GM19452 (cell line): Measurements from ENCODE around the gene ENG.
"Not testable (repeated sequence)": the region's sequence is repeated elsewhere in the genome, so short reads cannot be mapped to it uniquely, and the experiment has no call there.

Experiments
- ATAC-seq: cut with Tn5 transposase; IDR thresholded peaks from one replicate; pipeline ENCODE4 v1.9.1; 2021; ENCODE audit not compliant: unreplicated experiment

ENG gene

GRCh38 chr9:127854184-127854806 is at the start of gene ENG:
ENG (minus strand) TSS chr9:127854658; CDS start chr9:127854355, 303 bp downstream.
- no peak for ATAC-seq

- no peak for ATAC-seq
Observed at GRCh38 chr9:127903557-127904475, 49.4 kb upstream of the ENG start.

- peak; percentile 62 for ATAC-seq
Observed at GRCh38 chr9:127899128-127899943, 44.9 kb upstream of the ENG start, which contains the start of gene ST6GALNAC6. ST6GALNAC6 (minus strand) TSS chr9:127899603; CDS start chr9:127897981, 1,622 bp downstream.

- ATAC-seq = no peak
Observed at GRCh38 chr9:127898433-127899127, 44.1 kb upstream of the ENG start.

- no peak for ATAC-seq
Observed at GRCh38 chr9:127897193-127897692, 42.8 kb upstream of the ENG start.

GRCh38 chr9:127896395-127897192 is 42.1 kb upstream of the ENG start:
- ATAC-seq = no peak

- no peak for ATAC-seq
Observed at GRCh38 chr9:127895811-127896210, 41.4 kb upstream of the ENG start.

GRCh38 chr9:127893392-127893791 is 38.9 kb upstream of the ENG start:
- ATAC-seq = no peak

- ATAC-seq = no peak
Observed at GRCh38 chr9:127892831-127893230, 38.4 kb upstream of the ENG start.

GRCh38 chr9:127890053-127890452 is 35.6 kb upstream of the ENG start:
- no peak for ATAC-seq

- no peak for ATAC-seq
Observed at GRCh38 chr9:127887792-127888191, 33.3 kb upstream of the ENG start.

GRCh38 chr9:127886401-127886972 is 32.0 kb upstream of the ENG start:
- no peak for ATAC-seq

- no peak for ATAC-seq
Observed at GRCh38 chr9:127885508-127886281, 31.2 kb upstream of the ENG start.

GRCh38 chr9:127884976-127885490 is 30.6 kb upstream of the ENG start:
- ATAC-seq = no peak

GRCh38 chr9:127884427-127884911 is 30.0 kb upstream of the ENG start:
- ATAC-seq = no peak

- no peak for ATAC-seq
Observed at GRCh38 chr9:127883959-127884358, 29.5 kb upstream of the ENG start.

GRCh38 chr9:127881715-127882114 is 27.3 kb upstream of the ENG start:
- not testable (repeated sequence) for ATAC-seq

- ATAC-seq = no peak
Observed at GRCh38 chr9:127880143-127880542, 25.7 kb upstream of the ENG start.
